ENCODE results near the gene HDGF.
"Not testable (repeated sequence)": the region's sequence is repeated elsewhere in the genome, so short reads cannot be mapped to it uniquely, and the experiment has no call there.

Gene HDGF

GRCh38 chr1:156757572-156758253, 6.2 kb upstream of the HDGF start:
- no CpG with 5 or more reads among the region's 10 CpGs for WGBS (ENCODE audit: extremely low coverage, insufficient coverage, low lambda C conversion rate)
- not testable (repeated sequence) for H3K4me3 ChIP-seq (ENCODE audit: low read length); H3K27ac ChIP-seq (ENCODE audit: low read depth, low read length); H3K79me1 ChIP-seq (ENCODE audit: low read length); H2AK5ac ChIP-seq (ENCODE audit: low read length); H3K18ac ChIP-seq (ENCODE audit: low read length); H2BK15ac ChIP-seq (replicated peaks; ENCODE audit: low read depth); H3K36me3 ChIP-seq (ENCODE audit: control insufficient read depth, insufficient read depth, low read length); H3K4me2 ChIP-seq (ENCODE audit: low read length); H4K8ac ChIP-seq (ENCODE audit: low read depth, low read length); H2BK5ac ChIP-seq (ENCODE audit: low read length); H3K56ac ChIP-seq (ENCODE audit: low read length); H3K9ac ChIP-seq (ENCODE audit: low read length); H3K4ac ChIP-seq (ENCODE audit: low read depth, low read length); H3K27me3 ChIP-seq (ENCODE audit: insufficient read depth, low read length, poor library complexity); H2BK120ac ChIP-seq (ENCODE audit: low read depth, low read length); DNase-seq; H3K4me1 ChIP-seq (ENCODE audit: control insufficient read depth, low read depth, low read length); H3K79me2 ChIP-seq (ENCODE audit: control insufficient read depth, insufficient read depth, low read length); H3K23ac ChIP-seq (ENCODE audit: low read length); H4K5ac ChIP-seq (ENCODE audit: low read length)

DNA sequence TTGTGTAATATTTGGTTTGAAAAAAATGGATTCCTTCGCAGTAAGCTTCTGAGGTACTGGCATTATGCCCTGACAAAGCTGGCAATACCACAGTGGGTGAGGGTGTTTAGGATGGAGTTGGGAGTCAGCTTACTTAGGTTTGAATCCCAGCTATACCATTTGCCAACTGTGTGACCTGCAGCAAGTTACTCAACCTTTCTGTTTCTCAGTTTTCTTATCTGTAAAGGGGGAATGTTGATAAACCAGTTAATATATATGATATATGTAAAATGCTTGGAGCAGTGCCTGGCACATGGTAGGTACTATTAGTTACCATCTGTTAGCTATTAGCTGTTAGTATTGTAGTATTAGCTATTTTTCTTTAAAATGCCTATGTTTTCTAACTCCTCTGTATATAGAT, 4.9 kb upstream of the HDGF start:
- no peak overlapping the region for H3K27ac ChIP-seq (ENCODE audit: low read depth, low read length)
- no peak overlapping the region for H4K5ac ChIP-seq (ENCODE audit: low read length)
- DNase-seq: no peak
- H3K23ac ChIP-seq (ENCODE audit: low read length): no peak overlapping the region
- H3K4me1 ChIP-seq (ENCODE audit: control insufficient read depth, low read depth, low read length): peaks cover 2% of the 10 kb centered on the region
- H3K9ac ChIP-seq (ENCODE audit: low read length): no peak overlapping the region
- H3K79me1 ChIP-seq (ENCODE audit: low read length): peaks cover 5% of the 10 kb centered on the region
- no peak overlapping the region for H3K56ac ChIP-seq (ENCODE audit: low read length)
- H3K18ac ChIP-seq (ENCODE audit: low read length): no peak overlapping the region
- H3K27me3 ChIP-seq (ENCODE audit: insufficient read depth, low read length, poor library complexity): no peaks in the 10 kb centered on the region
- H3K4ac ChIP-seq (ENCODE audit: low read depth, low read length): no peak overlapping the region
- no peak overlapping the region for H3K4me2 ChIP-seq (ENCODE audit: low read length)
- H2BK15ac ChIP-seq (replicated peaks; ENCODE audit: low read depth): no peak overlapping the region
- no peak overlapping the region for H3K4me3 ChIP-seq (ENCODE audit: low read length)
- H2AK5ac ChIP-seq (ENCODE audit: low read length): no peak overlapping the region
- H3K79me2 ChIP-seq (ENCODE audit: control insufficient read depth, insufficient read depth, low read length): peaks cover 9% of the 10 kb centered on the region
- H2BK5ac ChIP-seq (ENCODE audit: low read length): no peak overlapping the region
- 100% methylated on average over 1 of the region's 1 CpG for WGBS (ENCODE audit: extremely low coverage, insufficient coverage, low lambda C conversion rate)
- no peaks in the 10 kb centered on the region for H3K36me3 ChIP-seq (ENCODE audit: control insufficient read depth, insufficient read depth, low read length)
- H2BK120ac ChIP-seq (ENCODE audit: low read depth, low read length): no peak overlapping the region
- no peak overlapping the region for H4K8ac ChIP-seq (ENCODE audit: low read depth, low read length)

DNA sequence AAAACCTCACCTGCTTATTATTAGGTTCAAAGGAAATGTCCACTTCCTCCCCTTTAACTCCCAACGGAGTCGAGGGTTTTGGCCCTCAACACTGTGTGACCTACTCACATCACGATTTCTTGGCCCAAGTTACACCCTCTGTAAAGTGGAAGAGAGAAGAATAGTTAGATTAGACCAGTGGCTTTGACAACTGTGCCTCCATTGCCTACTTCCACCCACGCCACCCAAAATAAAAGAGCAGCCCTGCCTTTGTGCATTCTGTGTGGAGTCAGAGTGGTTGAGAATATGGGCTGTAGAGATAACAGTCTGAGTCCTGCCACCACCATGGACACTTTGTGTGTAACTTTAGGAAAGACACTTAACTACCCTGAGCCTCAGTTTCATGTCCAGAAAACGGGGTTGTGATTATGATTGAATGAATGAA, 4.1 kb upstream of the HDGF start:
- no peak overlapping the region for H3K9ac ChIP-seq (ENCODE audit: low read length)
- H3K4me1 ChIP-seq (ENCODE audit: control insufficient read depth, low read depth, low read length): peaks cover 2% of the 10 kb centered on the region
- DNase-seq: no peak
- H3K4me2 ChIP-seq (ENCODE audit: low read length): no peak overlapping the region
- H3K4ac ChIP-seq (ENCODE audit: low read depth, low read length): no peak overlapping the region
- H3K27me3 ChIP-seq (ENCODE audit: insufficient read depth, low read length, poor library complexity): no peaks in the 10 kb centered on the region
- no peaks in the 10 kb centered on the region for H3K36me3 ChIP-seq (ENCODE audit: control insufficient read depth, insufficient read depth, low read length)
- H3K56ac ChIP-seq (ENCODE audit: low read length): no peak overlapping the region
- H4K5ac ChIP-seq (ENCODE audit: low read length): no peak overlapping the region
- H4K8ac ChIP-seq (ENCODE audit: low read depth, low read length): no peak overlapping the region
- H3K79me2 ChIP-seq (ENCODE audit: control insufficient read depth, insufficient read depth, low read length): peaks cover 17% of the 10 kb centered on the region
- WGBS (ENCODE audit: extremely low coverage, insufficient coverage, low lambda C conversion rate): no CpG with 5 or more reads among the region's 5 CpGs
- H2BK15ac ChIP-seq (replicated peaks; ENCODE audit: low read depth): no peak overlapping the region
- no peak overlapping the region for H3K4me3 ChIP-seq (ENCODE audit: low read length)
- no peak overlapping the region for H3K18ac ChIP-seq (ENCODE audit: low read length)
- no peak overlapping the region for H3K27ac ChIP-seq (ENCODE audit: low read depth, low read length)
- peaks cover 5% of the 10 kb centered on the region for H3K79me1 ChIP-seq (ENCODE audit: low read length)
- no peak overlapping the region for H2BK120ac ChIP-seq (ENCODE audit: low read depth, low read length)
- no peak overlapping the region for H2BK5ac ChIP-seq (ENCODE audit: low read length)
- no peak overlapping the region for H3K23ac ChIP-seq (ENCODE audit: low read length)
- H2AK5ac ChIP-seq (ENCODE audit: low read length): no peak overlapping the region

DNA sequence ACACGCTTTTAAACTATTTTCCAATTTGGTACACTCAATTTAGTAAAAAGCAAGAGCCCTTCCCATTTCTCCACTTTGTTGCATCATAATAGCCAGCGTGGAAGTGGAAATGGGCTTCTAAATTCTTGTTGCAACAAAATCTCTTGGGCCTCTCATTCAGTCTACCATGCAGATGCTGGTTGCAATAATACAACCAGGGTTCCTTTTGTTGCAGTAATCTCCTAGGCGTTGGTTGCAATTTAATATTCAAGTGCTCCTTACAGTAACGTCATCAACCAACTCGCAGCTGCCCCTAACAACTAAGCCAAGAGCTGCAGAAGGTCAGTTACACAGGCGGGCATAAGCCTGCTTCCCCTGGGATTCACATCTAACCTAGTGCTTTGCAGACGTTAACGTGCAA, 2.7 kb upstream of the HDGF start:
- H2BK5ac ChIP-seq (ENCODE audit: low read length): no peak overlapping the region

GRCh38 chr1:156752843-156753482, 1.5 kb upstream of the HDGF start:
- Histone ChIP-seq H3K23ac (ENCODE audit: low read length) (no peak overlapping the region), H3K56ac (ENCODE audit: low read length) (peak overlapping the region; percentile 42), H3K36me3 (ENCODE audit: control insufficient read depth, insufficient read depth, low read length) (peaks cover 2% of the 10 kb centered on the region), H3K4ac (ENCODE audit: low read depth, low read length) (no peak overlapping the region), H4K8ac (ENCODE audit: low read depth, low read length) (no peak overlapping the region), H4K5ac (ENCODE audit: low read length) (no peak overlapping the region), H3K27ac (ENCODE audit: low read depth, low read length) (no peak overlapping the region), H3K79me2 (ENCODE audit: control insufficient read depth, insufficient read depth, low read length) (peaks cover 42% of the 10 kb centered on the region), H3K79me1 (ENCODE audit: low read length) (peaks cover 5% of the 10 kb centered on the region), H2AK5ac (ENCODE audit: low read length) (no peak overlapping the region), H2BK5ac (ENCODE audit: low read length) (no peak overlapping the region), H3K4me1 (ENCODE audit: control insufficient read depth, low read depth, low read length) (peaks cover 22% of the 10 kb centered on the region), H3K4me2 (ENCODE audit: low read length) (no peak overlapping the region), H2BK15ac (replicated peaks; ENCODE audit: low read depth) (no peak overlapping the region), H3K9ac (ENCODE audit: low read length) (peak overlapping the region; percentile 97), H2BK120ac (ENCODE audit: low read depth, low read length) (no peak overlapping the region), H3K4me3 (ENCODE audit: low read length) (no peak overlapping the region), H3K18ac (ENCODE audit: low read length) (no peak overlapping the region), H3K27me3 (ENCODE audit: insufficient read depth, low read length, poor library complexity) (no peaks in the 10 kb centered on the region)
- DNase-seq: no peak
- no CpG with 5 or more reads among the region's 1 CpG for WGBS (ENCODE audit: extremely low coverage, insufficient coverage, low lambda C conversion rate)

More for the DNA sequence above, 2.7 kb upstream of the HDGF start:
- no peak overlapping the region for H3K23ac ChIP-seq (ENCODE audit: low read length)
- no peak overlapping the region for H2BK15ac ChIP-seq (replicated peaks; ENCODE audit: low read depth)
- no peak overlapping the region for H3K4me2 ChIP-seq (ENCODE audit: low read length)
- no peak overlapping the region for H3K27ac ChIP-seq (ENCODE audit: low read depth, low read length)
- no peak overlapping the region for H4K8ac ChIP-seq (ENCODE audit: low read depth, low read length)
- peaks cover 30% of the 10 kb centered on the region for H3K79me2 ChIP-seq (ENCODE audit: control insufficient read depth, insufficient read depth, low read length)
- no peak overlapping the region for H3K4me3 ChIP-seq (ENCODE audit: low read length)
- peaks cover 9% of the 10 kb centered on the region for H3K4me1 ChIP-seq (ENCODE audit: control insufficient read depth, low read depth, low read length)
- no peak overlapping the region for H3K9ac ChIP-seq (ENCODE audit: low read length)
- peaks cover 2% of the 10 kb centered on the region for H3K36me3 ChIP-seq (ENCODE audit: control insufficient read depth, insufficient read depth, low read length)
- DNase-seq: no peak
- peaks cover 5% of the 10 kb centered on the region for H3K79me1 ChIP-seq (ENCODE audit: low read length)
- no peak overlapping the region for H2BK120ac ChIP-seq (ENCODE audit: low read depth, low read length)
- no CpG with 5 or more reads among the region's 8 CpGs for WGBS (ENCODE audit: extremely low coverage, insufficient coverage, low lambda C conversion rate)
- H3K27me3 ChIP-seq (ENCODE audit: insufficient read depth, low read length, poor library complexity): no peaks in the 10 kb centered on the region
- no peak overlapping the region for H3K4ac ChIP-seq (ENCODE audit: low read depth, low read length)
- H3K56ac ChIP-seq (ENCODE audit: low read length): no peak overlapping the region
- H3K18ac ChIP-seq (ENCODE audit: low read length): no peak overlapping the region
- H4K5ac ChIP-seq (ENCODE audit: low read length): no peak overlapping the region
- no peak overlapping the region for H2AK5ac ChIP-seq (ENCODE audit: low read length)

Data from mesendoderm (in vitro differentiated cells).